GM19023 (cell line): ENCODE data around the gene RBMY1A1.
"Not testable (repeated sequence)": the region's sequence is repeated elsewhere in the genome, so short reads cannot be mapped to it uniquely, and the experiment has no call there.

Experiments
- ATAC-seq: cut with Tn5 transposase; IDR thresholded peaks from one replicate; pipeline ENCODE4 v1.9.1; 2021; ENCODE audit warnings: mild to moderate bottlenecking, moderate library complexity; ENCODE audit not compliant: unreplicated experiment

RBMY1A1 gene

DNA sequence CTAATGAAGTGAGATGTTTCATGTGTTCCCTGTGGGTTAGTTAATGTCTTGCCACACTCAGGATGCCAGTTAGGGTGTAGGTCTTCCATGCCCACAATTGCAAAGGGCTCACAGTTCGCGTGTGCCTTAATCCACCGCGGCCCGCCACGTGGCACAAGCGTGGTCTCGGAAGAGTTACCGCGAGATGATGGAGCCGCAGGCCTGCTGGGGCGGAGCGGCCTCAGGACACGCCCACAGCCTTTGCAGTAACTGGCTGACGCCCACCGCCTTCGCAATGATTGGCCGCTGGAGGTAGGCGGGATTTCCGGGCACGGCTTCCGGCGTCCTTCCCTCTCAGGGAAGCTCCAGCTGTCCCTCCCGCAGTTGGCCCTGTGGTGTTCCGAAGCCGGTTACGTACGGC is at the start of gene RBMY1A1:
Gene RBMY1A1 (plus strand): TSS at position 301 of the 400 bp plus-strand sequence. CDS start 2,013 bp downstream, outside the sequence.
- not testable (repeated sequence) for ATAC-seq

DNA sequence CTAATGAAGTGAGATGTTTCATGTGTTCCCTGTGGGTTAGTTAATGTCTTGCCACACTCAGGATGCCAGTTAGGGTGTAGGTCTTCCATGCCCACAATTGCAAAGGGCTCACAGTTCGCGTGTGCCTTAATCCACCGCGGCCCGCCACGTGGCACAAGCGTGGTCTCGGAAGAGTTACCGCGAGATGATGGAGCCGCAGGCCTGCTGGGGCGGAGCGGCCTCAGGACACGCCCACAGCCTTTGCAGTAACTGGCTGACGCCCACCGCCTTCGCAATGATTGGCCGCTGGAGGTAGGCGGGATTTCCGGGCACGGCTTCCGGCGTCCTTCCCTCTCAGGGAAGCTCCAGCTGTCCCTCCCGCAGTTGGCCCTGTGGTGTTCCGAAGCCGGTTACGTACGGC is 23.6 kb upstream of the RBMY1A1 start, which contains the start of gene RBMY1B:
Gene RBMY1B (plus strand): TSS at position 301 of the 400 bp plus-strand sequence. CDS start 2,013 bp downstream, outside the sequence.
- ATAC-seq = not testable (repeated sequence)

DNA sequence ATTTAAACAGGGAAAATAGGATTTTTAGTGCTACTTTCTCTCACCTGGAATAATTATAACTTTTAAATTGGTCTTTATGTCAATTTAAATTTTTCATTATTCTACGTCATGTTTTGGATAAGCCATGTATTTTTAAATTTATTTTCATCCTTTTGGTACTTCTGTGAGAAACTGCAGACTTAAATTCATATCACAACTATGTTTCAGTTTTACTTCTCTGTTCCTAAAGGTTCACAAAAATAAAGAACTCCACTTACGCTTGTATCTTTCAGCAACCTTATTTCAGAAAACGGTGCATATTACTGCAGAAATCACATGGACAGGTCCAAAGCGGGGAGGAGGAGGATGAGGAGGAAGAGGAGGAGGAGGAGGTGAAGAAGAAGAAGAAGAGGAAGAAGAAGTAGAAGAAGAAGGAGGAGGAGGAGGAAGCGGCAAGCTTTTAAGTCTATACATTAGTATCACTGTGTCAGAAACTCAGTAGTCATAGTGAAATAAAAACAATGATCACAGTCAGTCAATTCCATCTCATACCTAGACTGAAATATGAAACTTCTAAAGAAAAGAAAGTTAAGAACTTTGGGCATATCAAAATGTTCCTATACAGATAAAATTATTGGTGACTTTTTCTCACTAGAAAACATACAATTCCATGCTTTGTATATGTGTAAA is 24.8 kb downstream of the RBMY1A1 start:
- not testable (repeated sequence) for ATAC-seq

DNA sequence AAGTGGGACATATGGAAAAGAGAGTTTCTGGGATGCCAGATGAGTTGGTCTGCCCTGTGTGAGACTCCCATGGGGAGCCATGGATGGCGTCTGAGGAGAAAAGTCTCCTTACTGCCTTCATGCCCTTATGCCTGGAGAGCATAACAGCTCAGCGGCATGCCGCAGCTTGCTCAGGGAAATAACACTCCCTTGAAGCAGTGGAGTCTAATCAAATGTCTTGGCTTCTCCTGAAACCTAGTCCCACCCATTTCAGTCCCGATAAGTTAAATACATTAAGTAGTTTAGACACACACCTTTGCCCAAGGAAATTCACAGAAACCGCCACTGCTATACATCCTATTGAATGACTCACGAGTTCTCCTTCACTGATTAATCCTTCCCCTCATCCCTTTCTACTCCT is 50.8 kb downstream of the RBMY1A1 start:
- ATAC-seq = no peak

DNA sequence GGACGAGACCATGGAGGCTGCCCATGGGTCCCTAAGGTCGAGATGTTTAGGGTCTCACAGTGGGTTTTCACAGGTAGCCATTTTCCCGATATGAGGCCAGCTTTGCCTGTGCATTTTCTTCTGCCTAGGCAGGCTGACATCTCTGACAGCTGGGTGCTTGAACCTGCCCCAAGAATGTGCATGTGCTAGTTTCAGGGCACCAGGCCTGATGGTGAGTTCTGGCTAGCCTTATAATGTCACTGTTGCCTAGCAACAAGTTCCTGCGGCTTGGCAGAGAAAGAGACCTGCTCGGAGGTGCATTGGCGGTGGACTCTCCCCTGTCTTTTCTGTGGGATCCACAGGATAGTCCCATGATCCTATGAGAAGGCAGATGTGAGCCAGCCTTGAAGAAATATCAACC is 51.8 kb downstream of the RBMY1A1 start:
- not testable (repeated sequence) for ATAC-seq

DNA sequence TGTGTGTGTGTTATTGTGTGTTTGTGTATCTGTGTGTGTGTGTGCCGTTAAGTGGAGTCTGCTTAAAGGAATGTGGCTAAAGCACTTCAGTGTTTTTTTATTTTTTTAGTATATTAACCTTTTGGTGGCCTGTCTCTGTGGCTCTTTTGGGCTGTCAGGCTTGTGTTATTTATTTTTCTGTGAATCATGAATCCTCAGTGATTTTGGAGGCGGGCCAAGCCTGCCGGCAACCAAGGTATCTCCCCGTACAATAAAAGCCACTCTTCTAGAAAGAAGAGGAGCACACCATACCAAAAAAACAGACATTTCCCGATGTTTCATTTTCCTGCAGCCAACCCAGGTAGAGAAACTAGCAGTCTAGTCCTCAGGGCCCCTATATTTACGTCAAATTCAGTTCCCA is 57.4 kb downstream of the RBMY1A1 start:
- no peak for ATAC-seq

DNA sequence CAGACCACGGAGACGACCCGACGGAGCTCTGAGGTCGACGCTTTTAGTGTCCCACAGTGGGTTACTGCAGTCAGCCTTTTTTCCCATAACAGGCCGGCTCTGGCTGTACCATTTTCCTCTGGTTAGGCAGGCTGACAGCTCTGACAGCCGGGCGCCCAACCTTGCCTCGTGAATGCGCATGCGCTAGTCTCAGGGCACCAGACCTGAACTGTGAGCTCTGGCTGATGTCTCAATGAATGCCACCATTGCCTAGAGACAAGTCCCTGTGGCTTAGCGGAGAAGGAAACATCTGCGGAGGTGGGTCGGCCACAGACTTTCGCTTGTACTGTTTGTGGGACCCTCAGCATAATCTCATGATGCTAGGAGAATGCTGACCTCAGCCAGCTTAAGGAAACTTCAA is 61.6 kb downstream of the RBMY1A1 start:
- not testable (repeated sequence) for ATAC-seq
